ENCODE results near the gene RAD51B.

RAD51B gene

GRCh38 chr14:68558096-68558495 is 738.5 kb downstream of the RAD51B start:
- H3K27ac ChIP-seq = no peak overlapping the region
- no peak overlapping the region for H3K4me3 ChIP-seq

GRCh38 chr14:68559949-68560348 is 740.4 kb downstream of the RAD51B start:
- Histone ChIP-seq H3K4me3 (no peak overlapping the region), H3K27ac (no peak overlapping the region)

GRCh38 chr14:68561531-68562007 is 742.0 kb downstream of the RAD51B start:
- H3K4me3 ChIP-seq = no peak overlapping the region
- H3K27ac ChIP-seq = peak overlapping the region in 9 of 21 experiments; percentile 18 to 80 (median 40)

- H3K27ac ChIP-seq = peak overlapping the region in 19 of 21 experiments; percentile 19 to 85 (median 65)
These were observed 743.3 kb downstream of the RAD51B start for GRCh38 chr14:68562911-68563250.

GRCh38 chr14:68563251-68564131 is 743.9 kb downstream of the RAD51B start:
- Histone ChIP-seq H3K27ac (peak overlapping the region in 20 of 21 experiments; percentile 19 to 85 (median 64)), H3K4me3 (no peak overlapping the region)

More at GRCh38 chr14:68562911-68563250, 743.3 kb downstream of the RAD51B start:
- H3K4me3 ChIP-seq = no peak overlapping the region

- H3K4me3 ChIP-seq = no peak overlapping the region
- peak overlapping the region in 20 of 21 experiments; percentile 12 to 85 (median 65) for H3K27ac ChIP-seq
These were observed 744.7 kb downstream of the RAD51B start for GRCh38 chr14:68564191-68564825.

GRCh38 chr14:68564826-68565759 is 745.5 kb downstream of the RAD51B start:
- Histone ChIP-seq H3K4me3 (no peak overlapping the region), H3K27ac (peak overlapping the region in 20 of 21 experiments; percentile 12 to 85 (median 65))

GRCh38 chr14:68566075-68566474 is 746.5 kb downstream of the RAD51B start:
- peak overlapping the region in 18 of 21 experiments; percentile 7 to 85 (median 60) for H3K27ac ChIP-seq
- H3K4me3 ChIP-seq = no peak overlapping the region

- peak overlapping the region in 13 of 21 experiments; percentile 1 to 67 (median 41) for H3K27ac ChIP-seq
- no peak overlapping the region for H3K4me3 ChIP-seq
These were observed 749.6 kb downstream of the RAD51B start for GRCh38 chr14:68568907-68569897.

- Histone ChIP-seq H3K27ac (peak overlapping the region in 10 of 21 experiments; percentile 18 to 67 (median 46)), H3K4me3 (no peak overlapping the region)
These were observed 750.4 kb downstream of the RAD51B start for GRCh38 chr14:68569970-68570409.

GRCh38 chr14:68571114-68571591 is 751.6 kb downstream of the RAD51B start:
- Histone ChIP-seq H3K4me3 (no peak overlapping the region), H3K27ac (no peak overlapping the region)

GRCh38 chr14:68571928-68572525 is 752.4 kb downstream of the RAD51B start:
- Histone ChIP-seq H3K4me3 (no peak overlapping the region), H3K27ac (no peak overlapping the region)

GRCh38 chr14:68573126-68573525 is 753.5 kb downstream of the RAD51B start:
- H3K27ac ChIP-seq = no peak overlapping the region

GRCh38 chr14:68573722-68574121 is 754.1 kb downstream of the RAD51B start:
- H3K27ac ChIP-seq = no peak overlapping the region
- H3K4me3 ChIP-seq = no peak overlapping the region

More at GRCh38 chr14:68573126-68573525, 753.5 kb downstream of the RAD51B start:
- H3K4me3 ChIP-seq = no peak overlapping the region

- Histone ChIP-seq H3K4me3 (no peak overlapping the region), H3K27ac (peak overlapping the region in 1 of 21 experiments; percentile 5)
These were observed 754.9 kb downstream of the RAD51B start for GRCh38 chr14:68574461-68574860.

GRCh38 chr14:68574906-68575305 is 755.3 kb downstream of the RAD51B start:
- Histone ChIP-seq H3K4me3 (no peak overlapping the region), H3K27ac (peak overlapping the region in 4 of 21 experiments; percentile 29 to 60 (median 47))

GRCh38 chr14:68575426-68575825 is 755.8 kb downstream of the RAD51B start:
- Histone ChIP-seq H3K27ac (peak overlapping the region in 8 of 21 experiments; percentile 1 to 60 (median 31)), H3K4me3 (no peak overlapping the region)

GRCh38 chr14:68576031-68576430 is 756.5 kb downstream of the RAD51B start:
- Histone ChIP-seq H3K4me3 (no peak overlapping the region), H3K27ac (peak overlapping the region in 10 of 21 experiments; percentile 11 to 75 (median 29))

All from skin epidermis (tissue), 12 donors.